MM.1S (cell line): Measurements from ENCODE around the gene WDR73.

Experiments
- EZH2 ChIP-seq: fragments of 300-600 bp; sonication (generic); optimal IDR thresholded peaks from 2 replicates; pipeline ENCODE3; 2017; ENCODE audit warnings: low read depth, mild to moderate bottlenecking, antibody characterized with exemption, low read length, mixed read lengths
- TF ChIP-seq, protein P1 (sequence below): fragments of 300-600 bp; sonication (generic); IDR thresholded peaks from 2 replicates; pipeline ENCODE4 v1.5.1; 2016; ENCODE audit warnings: antibody characterized with exemption, low read length, mixed read lengths

DNA sequence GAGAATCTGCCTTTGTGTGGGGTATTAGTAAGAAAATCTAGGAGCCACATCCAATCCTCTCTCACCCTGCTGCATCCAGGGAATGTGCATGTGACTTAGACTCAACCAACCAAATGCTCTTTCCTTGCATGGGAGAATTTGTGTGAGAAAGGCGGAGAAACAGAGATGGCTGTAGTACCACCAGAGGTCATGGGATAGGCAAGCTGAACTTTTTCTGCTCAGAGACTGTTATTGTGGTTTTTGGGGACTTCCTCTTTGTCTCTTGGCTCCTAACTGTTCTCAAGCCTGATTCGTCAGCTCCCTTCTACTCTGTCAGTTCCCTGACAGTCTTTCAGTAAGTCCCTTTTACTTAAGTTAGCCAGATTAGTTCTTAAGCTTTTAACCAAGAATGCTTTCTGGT, 55.8 kb downstream of the WDR73 start:
- TF ChIP-seq, protein P1, sequence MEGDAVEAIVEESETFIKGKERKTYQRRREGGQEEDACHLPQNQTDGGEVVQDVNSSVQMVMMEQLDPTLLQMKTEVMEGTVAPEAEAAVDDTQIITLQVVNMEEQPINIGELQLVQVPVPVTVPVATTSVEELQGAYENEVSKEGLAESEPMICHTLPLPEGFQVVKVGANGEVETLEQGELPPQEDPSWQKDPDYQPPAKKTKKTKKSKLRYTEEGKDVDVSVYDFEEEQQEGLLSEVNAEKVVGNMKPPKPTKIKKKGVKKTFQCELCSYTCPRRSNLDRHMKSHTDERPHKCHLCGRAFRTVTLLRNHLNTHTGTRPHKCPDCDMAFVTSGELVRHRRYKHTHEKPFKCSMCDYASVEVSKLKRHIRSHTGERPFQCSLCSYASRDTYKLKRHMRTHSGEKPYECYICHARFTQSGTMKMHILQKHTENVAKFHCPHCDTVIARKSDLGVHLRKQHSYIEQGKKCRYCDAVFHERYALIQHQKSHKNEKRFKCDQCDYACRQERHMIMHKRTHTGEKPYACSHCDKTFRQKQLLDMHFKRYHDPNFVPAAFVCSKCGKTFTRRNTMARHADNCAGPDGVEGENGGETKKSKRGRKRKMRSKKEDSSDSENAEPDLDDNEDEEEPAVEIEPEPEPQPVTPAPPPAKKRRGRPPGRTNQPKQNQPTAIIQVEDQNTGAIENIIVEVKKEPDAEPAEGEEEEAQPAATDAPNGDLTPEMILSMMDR: no peak
- TF ChIP-seq EZH2: no peak
